ENCODE data around the gene RREB1.
A peak's percentile ranks its signal among the peaks of the same experiment; 100 is the strongest.

Gene RREB1

DNA sequence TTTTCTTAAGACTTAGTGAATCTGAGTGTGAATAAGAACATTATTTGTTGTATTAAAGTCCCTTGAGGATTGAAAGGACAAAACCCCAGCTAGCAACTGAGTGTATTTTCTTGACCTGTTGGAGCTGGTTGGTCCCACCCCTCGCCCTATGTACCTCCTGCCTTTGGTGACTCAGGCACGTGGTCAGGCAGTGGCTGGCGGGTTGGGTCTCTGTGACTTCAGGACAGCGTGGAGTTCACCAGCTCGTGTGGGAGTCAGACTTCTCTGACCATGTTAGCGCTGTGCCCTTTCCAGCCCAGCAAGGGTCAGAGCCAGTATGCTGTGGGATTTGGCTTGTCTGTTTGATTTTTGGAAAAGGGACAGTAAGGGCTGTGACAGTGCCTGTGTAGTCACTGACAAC, 111.5 kb downstream of the RREB1 start:
- Histone ChIP-seq H3K4me3 (no peak overlapping the region), H3K27ac (peak overlapping the region in 1 of 2 donors; percentile 1)
- DNase-seq (ENCODE audit: low spot score), result no peak
- TF ChIP-seq, protein P1, sequence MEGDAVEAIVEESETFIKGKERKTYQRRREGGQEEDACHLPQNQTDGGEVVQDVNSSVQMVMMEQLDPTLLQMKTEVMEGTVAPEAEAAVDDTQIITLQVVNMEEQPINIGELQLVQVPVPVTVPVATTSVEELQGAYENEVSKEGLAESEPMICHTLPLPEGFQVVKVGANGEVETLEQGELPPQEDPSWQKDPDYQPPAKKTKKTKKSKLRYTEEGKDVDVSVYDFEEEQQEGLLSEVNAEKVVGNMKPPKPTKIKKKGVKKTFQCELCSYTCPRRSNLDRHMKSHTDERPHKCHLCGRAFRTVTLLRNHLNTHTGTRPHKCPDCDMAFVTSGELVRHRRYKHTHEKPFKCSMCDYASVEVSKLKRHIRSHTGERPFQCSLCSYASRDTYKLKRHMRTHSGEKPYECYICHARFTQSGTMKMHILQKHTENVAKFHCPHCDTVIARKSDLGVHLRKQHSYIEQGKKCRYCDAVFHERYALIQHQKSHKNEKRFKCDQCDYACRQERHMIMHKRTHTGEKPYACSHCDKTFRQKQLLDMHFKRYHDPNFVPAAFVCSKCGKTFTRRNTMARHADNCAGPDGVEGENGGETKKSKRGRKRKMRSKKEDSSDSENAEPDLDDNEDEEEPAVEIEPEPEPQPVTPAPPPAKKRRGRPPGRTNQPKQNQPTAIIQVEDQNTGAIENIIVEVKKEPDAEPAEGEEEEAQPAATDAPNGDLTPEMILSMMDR (IDR thresholded peaks at IDR 0.05), result no peak

DNA sequence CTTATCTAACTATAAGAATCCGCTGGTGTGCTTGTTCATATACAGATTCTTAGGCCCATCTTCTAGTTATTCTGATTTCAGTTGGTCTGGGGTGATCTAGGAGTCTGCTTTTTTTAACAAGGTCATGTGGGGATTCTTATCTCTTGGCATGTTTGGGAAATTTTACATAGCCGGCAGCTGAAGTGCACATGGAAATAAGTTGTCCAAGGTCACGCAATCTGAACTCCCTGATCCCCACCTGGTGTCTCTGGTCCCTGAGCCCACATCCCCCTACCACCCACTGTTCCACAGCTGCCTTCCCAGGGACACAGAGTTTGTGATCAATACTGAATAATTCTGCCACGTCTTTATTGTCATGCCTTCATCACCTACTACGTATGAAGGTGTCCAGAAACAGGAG, 114.4 kb downstream of the RREB1 start:
- TF ChIP-seq, protein P1 (IDR thresholded peaks at IDR 0.05), result no peak
- DNase-seq (ENCODE audit: low spot score), result no peak
- H3K4me3 ChIP-seq, result no peak overlapping the region
- no peak overlapping the region for H3K27ac ChIP-seq

DNA sequence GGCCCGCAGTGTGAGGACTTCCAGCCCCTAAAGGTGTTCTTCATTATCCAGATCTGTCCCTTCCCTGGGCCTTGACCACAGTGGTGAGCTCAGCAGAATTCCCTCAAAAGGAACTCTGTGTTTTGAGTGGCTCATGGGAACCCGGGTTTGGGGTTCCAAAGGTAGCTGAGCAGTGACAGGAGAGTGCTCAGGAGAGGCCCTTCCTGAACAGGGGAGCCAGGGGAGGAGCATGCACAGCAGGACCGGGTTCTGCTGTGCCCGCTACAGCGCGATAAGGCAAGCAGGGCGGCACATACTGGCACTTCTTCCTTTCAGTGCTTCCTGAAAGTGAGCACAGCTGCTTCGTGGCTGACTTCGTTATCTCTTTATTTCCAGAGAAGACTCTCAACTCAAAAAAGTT, 117.0 kb downstream of the RREB1 start:
- TF ChIP-seq, protein P1 (IDR thresholded peaks at IDR 0.05), result no peak
- DNase-seq (ENCODE audit: low spot score), result no peak
- H3K27ac ChIP-seq, result no peak overlapping the region
- H3K4me3 ChIP-seq, result no peak overlapping the region

DNA sequence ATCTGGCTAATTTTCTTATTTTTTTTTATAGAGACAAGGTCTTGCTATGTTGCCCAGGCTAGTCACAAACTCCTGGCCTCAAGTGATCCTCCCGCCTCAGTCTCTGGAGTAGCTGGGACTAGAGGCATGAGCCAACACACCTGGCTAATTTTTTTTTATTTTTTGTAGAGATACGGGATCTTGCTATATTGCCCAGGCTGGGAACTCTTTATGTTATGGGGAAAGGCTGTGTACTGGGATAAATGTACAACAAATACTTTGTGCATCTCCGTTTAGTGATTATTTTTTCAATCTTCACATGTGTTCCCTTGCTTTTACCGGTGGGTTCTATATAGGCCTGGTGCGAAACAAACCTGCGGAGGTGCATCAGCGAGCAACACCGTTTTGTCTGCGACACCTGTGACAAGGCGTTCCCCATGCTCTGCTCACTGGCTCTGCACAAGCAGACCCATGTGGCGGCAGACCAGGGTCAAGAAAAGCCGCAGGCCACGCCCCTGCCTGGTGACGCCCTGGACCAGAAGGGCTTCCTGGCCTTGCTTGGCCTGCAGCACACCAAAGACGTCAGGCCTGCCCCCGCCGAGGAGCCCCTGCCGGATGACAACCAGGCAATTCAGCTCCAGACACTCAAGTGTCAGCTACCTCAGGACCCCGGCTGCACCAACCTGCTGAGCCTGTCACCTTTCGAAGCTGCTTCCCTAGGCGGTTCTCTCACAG, 121.1 kb downstream of the RREB1 start:
- H3K27ac ChIP-seq, result no peak overlapping the region
- no peak for DNase-seq (ENCODE audit: low spot score)
- TF ChIP-seq, protein P1 (IDR thresholded peaks at IDR 0.05), result no peak
- no peak overlapping the region for H3K4me3 ChIP-seq

DNA sequence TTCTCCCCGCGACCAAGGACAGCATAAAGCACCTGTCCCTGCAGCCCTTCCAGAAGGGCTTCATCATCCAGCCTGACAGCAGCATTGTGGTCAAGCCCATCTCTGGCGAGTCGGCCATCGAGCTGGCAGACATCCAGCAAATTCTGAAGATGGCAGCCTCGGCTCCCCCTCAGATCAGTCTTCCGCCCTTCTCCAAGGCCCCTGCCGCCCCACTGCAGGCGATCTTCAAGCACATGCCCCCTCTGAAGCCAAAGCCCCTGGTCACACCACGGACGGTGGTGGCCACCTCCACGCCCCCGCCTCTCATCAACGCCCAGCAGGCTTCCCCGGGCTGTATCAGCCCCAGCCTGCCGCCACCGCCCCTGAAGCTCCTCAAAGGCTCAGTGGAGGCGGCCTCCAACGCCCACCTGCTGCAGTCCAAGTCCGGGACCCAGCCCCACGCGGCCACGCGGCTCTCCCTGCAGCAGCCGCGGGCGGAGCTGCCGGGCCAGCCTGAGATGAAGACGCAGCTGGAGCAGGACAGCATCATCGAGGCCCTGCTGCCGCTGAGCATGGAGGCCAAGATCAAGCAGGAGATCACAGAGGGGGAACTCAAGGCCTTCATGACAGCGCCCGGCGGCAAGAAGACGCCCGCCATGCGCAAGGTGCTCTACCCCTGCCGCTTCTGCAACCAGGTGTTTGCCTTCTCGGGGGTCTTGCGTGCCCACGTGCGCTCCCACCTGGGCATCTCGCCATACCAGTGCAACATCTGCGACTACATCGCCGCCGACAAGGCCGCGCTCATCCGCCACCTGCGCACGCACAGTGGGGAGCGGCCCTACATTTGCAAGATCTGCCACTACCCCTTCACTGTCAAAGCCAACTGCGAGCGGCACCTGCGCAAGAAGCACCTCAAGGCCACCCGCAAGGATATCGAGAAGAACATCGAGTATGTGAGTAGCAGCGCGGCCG, 121.9 kb downstream of the RREB1 start:
- H3K4me3 ChIP-seq, result no peak overlapping the region
- DNase-seq (ENCODE audit: low spot score), result no peak
- TF ChIP-seq, protein P1 (IDR thresholded peaks at IDR 0.05), result no peak
- H3K27ac ChIP-seq, result no peak overlapping the region

DNA sequence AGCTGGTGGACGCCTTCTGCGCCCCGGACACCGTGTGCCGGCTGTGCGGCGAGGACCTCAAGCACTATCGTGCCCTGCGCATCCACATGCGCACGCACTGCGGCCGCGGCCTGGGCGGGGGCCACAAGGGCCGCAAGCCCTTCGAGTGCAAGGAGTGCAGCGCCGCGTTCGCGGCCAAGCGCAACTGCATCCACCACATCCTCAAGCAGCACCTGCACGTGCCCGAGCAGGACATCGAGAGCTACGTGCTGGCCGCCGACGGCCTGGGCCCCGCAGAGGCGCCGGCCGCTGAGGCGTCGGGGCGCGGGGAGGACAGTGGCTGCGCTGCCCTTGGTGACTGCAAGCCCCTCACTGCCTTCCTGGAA, 122.5 kb downstream of the RREB1 start:
- TF ChIP-seq, protein P1 (IDR thresholded peaks at IDR 0.05), result no peak
- DNase-seq (ENCODE audit: low spot score), result no peak
- Histone ChIP-seq H3K4me3 (no peak overlapping the region), H3K27ac (no peak overlapping the region)
